ENCODE results near the gene KIRREL3. TPM values are rescaled to one million over a fixed set of nuclear protein-coding genes. Genes with fewer than 3 reads are reported as not detected.

KIRREL3 gene
- total and polyA plus RNA-seq, 7 experiments from 2014 or later: not detected

DNA sequence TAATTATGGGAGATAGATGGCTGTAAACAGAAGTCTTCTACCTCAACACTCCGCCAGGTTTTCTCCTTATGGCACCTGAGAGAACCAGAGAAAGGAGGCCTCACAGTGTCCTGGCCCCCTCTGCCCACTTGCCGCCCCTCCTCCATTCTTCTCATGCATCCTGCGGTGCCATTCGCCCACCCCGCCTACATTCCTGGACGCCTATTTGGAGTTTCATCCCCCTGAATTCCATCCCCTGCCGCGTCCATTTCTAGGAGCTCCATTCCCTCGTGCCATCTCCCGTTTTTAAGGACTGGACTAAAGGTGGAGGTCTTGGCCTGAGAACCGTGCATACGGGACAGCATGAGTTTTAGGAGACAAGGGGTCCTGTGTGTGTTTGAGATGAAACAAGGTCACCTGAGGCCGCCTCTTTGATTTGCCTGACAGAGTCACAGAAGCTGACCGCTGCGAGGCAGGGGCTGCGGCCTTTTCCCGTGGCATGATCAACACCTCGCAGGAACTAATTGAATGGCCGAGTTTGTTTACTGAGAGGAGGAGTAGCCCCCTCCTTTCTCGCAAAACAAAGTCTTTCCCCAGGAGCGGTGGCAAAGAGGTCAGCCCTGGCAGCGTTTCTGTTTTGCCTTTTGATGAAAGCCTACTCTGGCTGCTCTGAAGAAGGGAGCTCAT, 398.9 kb downstream of the KIRREL3 start:
- no peak overlapping the region for H3K27ac Mint-ChIP-seq
- POLR2A ChIA-PET: no interaction called here
- CTCF ChIA-PET: no interaction called here
- Histone ChIP-seq H3K4me3 (ENCODE audit: low read length) (no peak overlapping the region), H3K36me3 (ENCODE audit: control insufficient read depth in 2 of 3, insufficient read depth in 3 of 3, low read length in 3 of 3) (no peaks in the 10 kb centered on the region), H3K27me3 (ENCODE audit: control insufficient read depth in 2 of 2, insufficient read depth in 2 of 2, low read length in 2 of 2) (no peaks in the 10 kb centered on the region), H3K9me3 (ENCODE audit: control insufficient read depth in 2 of 3, low read length in 3 of 3) (no peaks in the 10 kb centered on the region), H3K27ac (ENCODE audit: low read depth, low read length) (no peak overlapping the region), H3K4me1 (ENCODE audit: control insufficient read depth in 2 of 2, insufficient read depth in 2 of 2, low read length in 2 of 2) (no peaks in the 10 kb centered on the region)
- H3K36me3 Mint-ChIP-seq: no peaks in the 10 kb centered on the region
- H3K27me3 Mint-ChIP-seq: peaks cover 20 to 59% (median 36%) of the 10 kb centered on the region in 5 donors
- H3K4me1 Mint-ChIP-seq: no peaks in the 10 kb centered on the region
- ATAC-seq (no peak), DNase-seq (no peak)
- no peak overlapping the region for H3K4me3 Mint-ChIP-seq
- H3K9me3 Mint-ChIP-seq: peaks cover 0 to 14% (median 3%) of the 10 kb centered on the region in 11 donors
- intact Hi-C loops (cut with micrococcal nuclease): no loop called here

- intact Hi-C loops (cut with micrococcal nuclease): no loop called here
- ATAC-seq: no peak
- H3K27ac ChIP-seq (ENCODE audit: low read depth, low read length): no peak overlapping the region
- no peak for DNase-seq
- H3K9me3 Mint-ChIP-seq: peaks cover 0 to 14% (median 3%) of the 10 kb centered on the region in 11 donors
- no peaks in the 10 kb centered on the region for H3K27me3 ChIP-seq (ENCODE audit: control insufficient read depth in 2 of 2, insufficient read depth in 2 of 2, low read length in 2 of 2)
- no peaks in the 10 kb centered on the region for H3K9me3 ChIP-seq (ENCODE audit: control insufficient read depth in 2 of 3, low read length in 3 of 3)
- H3K27ac Mint-ChIP-seq: no peak overlapping the region
- ChIA-PET CTCF (no interaction called here), POLR2A (no interaction called here)
- no peaks in the 10 kb centered on the region for H3K4me1 Mint-ChIP-seq
- peaks cover 20 to 55% (median 31%) of the 10 kb centered on the region in 5 donors for H3K27me3 Mint-ChIP-seq
- no peaks in the 10 kb centered on the region for H3K4me1 ChIP-seq (ENCODE audit: control insufficient read depth in 2 of 2, insufficient read depth in 2 of 2, low read length in 2 of 2)
- H3K36me3 Mint-ChIP-seq: no peaks in the 10 kb centered on the region
- no peak overlapping the region for H3K4me3 Mint-ChIP-seq
- no peak overlapping the region for H3K4me3 ChIP-seq (ENCODE audit: low read length)
- no peaks in the 10 kb centered on the region for H3K36me3 ChIP-seq (ENCODE audit: control insufficient read depth in 2 of 3, insufficient read depth in 3 of 3, low read length in 3 of 3)
These were observed 399.4 kb downstream of the KIRREL3 start for GRCh38 chr11:126601136-126601535.

DNA sequence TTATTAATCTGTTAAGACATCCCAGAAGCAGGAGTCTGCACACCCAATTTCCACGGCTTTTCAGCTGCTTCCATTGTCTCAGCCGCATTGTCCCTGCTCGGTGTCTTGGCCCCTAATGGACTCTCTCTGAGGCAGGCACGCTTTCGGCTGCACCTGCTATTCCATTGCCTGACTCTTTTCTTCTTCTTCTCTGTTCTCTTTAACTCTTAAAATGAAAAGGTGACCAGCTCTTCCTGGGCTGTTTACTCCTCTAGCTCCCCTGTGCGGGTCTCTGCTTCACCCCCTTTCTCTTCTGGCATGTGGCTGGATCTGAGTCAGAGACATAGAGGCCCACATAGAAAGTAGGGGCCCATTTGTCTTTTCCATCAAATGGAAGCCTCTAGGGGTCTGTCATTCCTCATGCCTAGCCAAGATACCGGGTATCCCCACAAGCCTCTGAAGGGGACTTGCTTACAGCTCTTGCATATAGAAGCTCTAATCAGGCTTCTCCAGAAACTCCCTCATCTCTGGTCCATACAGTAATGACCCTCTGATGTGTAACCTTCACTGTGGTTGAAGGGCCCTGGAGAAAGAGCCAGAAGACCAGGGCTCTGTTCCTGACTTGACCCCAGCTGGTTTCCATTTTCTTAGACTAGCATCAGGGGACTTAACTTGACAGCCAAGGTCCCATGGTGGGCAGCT, 401.2 kb downstream of the KIRREL3 start:
- Histone ChIP-seq H3K9me3 (ENCODE audit: control insufficient read depth in 2 of 3, low read length in 3 of 3) (no peaks in the 10 kb centered on the region), H3K4me3 (ENCODE audit: low read length) (no peak overlapping the region), H3K4me1 (ENCODE audit: control insufficient read depth in 2 of 2, insufficient read depth in 2 of 2, low read length in 2 of 2) (no peaks in the 10 kb centered on the region), H3K27me3 (ENCODE audit: control insufficient read depth in 2 of 2, insufficient read depth in 2 of 2, low read length in 2 of 2) (no peaks in the 10 kb centered on the region), H3K36me3 (ENCODE audit: control insufficient read depth in 2 of 3, insufficient read depth in 3 of 3, low read length in 3 of 3) (no peaks in the 10 kb centered on the region), H3K27ac (ENCODE audit: low read depth, low read length) (no peak overlapping the region)
- intact Hi-C loops (cut with micrococcal nuclease): no loop called here
- Mint-ChIP-seq H3K27me3 (peaks cover 20 to 44% (median 24%) of the 10 kb centered on the region in 5 donors), H3K36me3 (no peaks in the 10 kb centered on the region), H3K9me3 (peaks cover 0 to 14% (median 3%) of the 10 kb centered on the region in 11 donors), H3K27ac (no peak overlapping the region), H3K4me1 (no peaks in the 10 kb centered on the region), H3K4me3 (no peak overlapping the region)
- DNase-seq (no peak), ATAC-seq (no peak)
- POLR2A ChIA-PET: no interaction called here
- CTCF ChIA-PET: no interaction called here

- POLR2A ChIA-PET: no interaction called here
- DNase-seq (no peak), ATAC-seq (no peak)
- intact Hi-C loops (cut with micrococcal nuclease): no loop called here
- Mint-ChIP-seq H3K4me1 (no peaks in the 10 kb centered on the region), H3K9me3 (peaks cover 0 to 14% (median 0%) of the 10 kb centered on the region in 11 donors), H3K27ac (no peak overlapping the region), H3K27me3 (peaks cover 15 to 37% (median 20%) of the 10 kb centered on the region in 5 donors), H3K36me3 (no peaks in the 10 kb centered on the region), H3K4me3 (no peak overlapping the region)
- Histone ChIP-seq H3K4me1 (ENCODE audit: control insufficient read depth in 2 of 2, insufficient read depth in 2 of 2, low read length in 2 of 2) (no peaks in the 10 kb centered on the region), H3K27me3 (ENCODE audit: control insufficient read depth in 2 of 2, insufficient read depth in 2 of 2, low read length in 2 of 2) (no peaks in the 10 kb centered on the region), H3K4me3 (ENCODE audit: low read length) (no peak overlapping the region), H3K9me3 (ENCODE audit: control insufficient read depth in 2 of 3, low read length in 3 of 3) (no peaks in the 10 kb centered on the region), H3K36me3 (ENCODE audit: control insufficient read depth in 2 of 3, insufficient read depth in 3 of 3, low read length in 3 of 3) (no peaks in the 10 kb centered on the region), H3K27ac (ENCODE audit: low read depth, low read length) (no peak overlapping the region)
- CTCF ChIA-PET: no interaction called here
These were observed 402.0 kb downstream of the KIRREL3 start for GRCh38 chr11:126598344-126599216.

GRCh38 chr11:126597041-126597440, 403.5 kb downstream of the KIRREL3 start:
- H3K4me3 ChIP-seq (ENCODE audit: low read length): no peak overlapping the region
- ChIA-PET POLR2A (no interaction called here), CTCF (no interaction called here)
- Mint-ChIP-seq H3K36me3 (no peaks in the 10 kb centered on the region), H3K4me1 (no peaks in the 10 kb centered on the region), H3K9me3 (peaks cover 0 to 14% (median 0%) of the 10 kb centered on the region in 11 donors), H3K27me3 (peaks cover 11 to 24% (median 19%) of the 10 kb centered on the region in 5 donors), H3K4me3 (no peak overlapping the region), H3K27ac (no peak overlapping the region)
- H3K9me3 ChIP-seq (ENCODE audit: control insufficient read depth in 2 of 3, low read length in 3 of 3): no peaks in the 10 kb centered on the region
- H3K27ac ChIP-seq (ENCODE audit: low read depth, low read length): no peak overlapping the region
- no peaks in the 10 kb centered on the region for H3K4me1 ChIP-seq (ENCODE audit: control insufficient read depth in 2 of 2, insufficient read depth in 2 of 2, low read length in 2 of 2)
- no peak for DNase-seq
- H3K27me3 ChIP-seq (ENCODE audit: control insufficient read depth in 2 of 2, insufficient read depth in 2 of 2, low read length in 2 of 2): no peaks in the 10 kb centered on the region
- intact Hi-C loops (cut with micrococcal nuclease): no loop called here
- ATAC-seq: no peak
- H3K36me3 ChIP-seq (ENCODE audit: control insufficient read depth in 2 of 3, insufficient read depth in 3 of 3, low read length in 3 of 3): no peaks in the 10 kb centered on the region

DNA sequence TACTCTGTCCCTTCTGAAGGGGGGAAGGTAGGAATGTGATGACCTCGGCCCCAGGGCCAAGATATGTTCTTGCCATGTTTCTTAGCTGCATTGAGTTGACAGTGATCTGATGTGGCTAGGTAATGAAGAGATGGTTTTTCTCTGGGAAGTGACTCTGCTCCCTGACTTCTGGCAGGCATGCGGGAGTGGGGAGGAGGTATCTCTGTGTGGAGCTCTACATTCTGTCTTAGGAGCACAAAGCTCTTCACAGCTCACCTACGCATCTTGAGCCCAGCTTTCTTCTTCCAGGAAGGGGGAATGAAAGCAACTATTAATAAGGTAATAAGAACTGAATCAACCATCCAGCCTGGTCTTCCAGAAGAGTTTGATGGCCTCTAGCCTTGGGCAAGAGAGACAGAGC, 404.1 kb downstream of the KIRREL3 start:
- no peaks in the 10 kb centered on the region for H3K27me3 ChIP-seq (ENCODE audit: control insufficient read depth in 2 of 2, insufficient read depth in 2 of 2, low read length in 2 of 2)
- H3K9me3 Mint-ChIP-seq: peaks cover 0 to 14% (median 0%) of the 10 kb centered on the region in 11 donors
- H3K36me3 ChIP-seq (ENCODE audit: control insufficient read depth in 2 of 3, insufficient read depth in 3 of 3, low read length in 3 of 3): no peaks in the 10 kb centered on the region
- ATAC-seq: no peak
- no peaks in the 10 kb centered on the region for H3K4me1 ChIP-seq (ENCODE audit: control insufficient read depth in 2 of 2, insufficient read depth in 2 of 2, low read length in 2 of 2)
- H3K9me3 ChIP-seq (ENCODE audit: control insufficient read depth in 2 of 3, low read length in 3 of 3): no peaks in the 10 kb centered on the region
- intact Hi-C loops (cut with micrococcal nuclease): no loop called here
- ChIA-PET CTCF (no interaction called here), POLR2A (no interaction called here)
- DNase-seq: no peak
- no peaks in the 10 kb centered on the region for H3K36me3 Mint-ChIP-seq
- no peaks in the 10 kb centered on the region for H3K4me1 Mint-ChIP-seq
- peaks cover 11 to 20% (median 16%) of the 10 kb centered on the region in 5 donors for H3K27me3 Mint-ChIP-seq
- H3K27ac Mint-ChIP-seq: no peak overlapping the region
- no peak overlapping the region for H3K27ac ChIP-seq (ENCODE audit: low read depth, low read length)
- H3K4me3 ChIP-seq (ENCODE audit: low read length): no peak overlapping the region
- no peak overlapping the region for H3K4me3 Mint-ChIP-seq
